ENCODE results near the gene KLHDC4. TPM values are rescaled to one million over a fixed set of nuclear protein-coding genes. Genes with fewer than 3 reads are reported as not detected.

KLHDC4 gene
- total and polyA plus RNA-seq, 10 of the 15 experiments (the other 5 are each of a cell fraction or from before 2014, with no cell fraction given), result 0.80 to 62.1 (median 32.8) TPM

DNA sequence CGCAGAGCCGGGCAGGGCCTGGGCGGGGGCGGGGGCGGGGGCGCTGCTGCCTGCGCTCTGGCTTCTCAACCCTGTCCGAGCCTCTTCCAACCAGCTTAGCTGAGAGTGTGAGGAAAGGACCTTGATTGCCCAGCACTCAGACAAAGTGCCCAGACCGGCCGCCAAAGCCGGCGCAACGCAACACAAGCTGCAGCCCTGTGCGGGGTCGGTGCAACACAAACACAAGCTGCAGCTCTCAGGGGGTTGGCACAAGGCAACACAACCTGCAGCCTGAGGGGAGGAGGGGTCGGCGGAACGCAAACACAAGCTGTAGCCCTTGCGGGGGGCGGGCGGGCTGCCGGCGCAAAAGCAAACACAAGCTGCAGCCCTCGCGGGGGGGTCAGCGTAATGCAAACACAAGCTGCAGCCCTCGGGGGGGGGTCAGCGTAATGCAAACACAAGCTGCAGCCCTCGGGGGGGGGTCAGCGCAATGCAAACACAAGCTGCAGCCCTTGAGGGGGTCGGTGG lies 60.0 kb downstream of the KLHDC4 start:
- Histone ChIP-seq H3K4me2 (ENCODE audit: control insufficient read depth, insufficient read depth) (no peak overlapping the region), H3K36me3 (ENCODE audit: control insufficient read depth in 2 of 2, insufficient read depth in 2 of 2, low read length in 1 of 2) (peaks cover 11 to 30% of the 10 kb centered on the region in 2 experiments; a peak in 3 of 4 replicates), H3K27me3 (replicated peaks in 1 of 2; ENCODE audit: control insufficient read depth in 2 of 2, insufficient read depth in 2 of 2, low read length in 1 of 2) (no peaks in the 10 kb centered on the region), H3K9me3 (replicated peaks; ENCODE audit: control insufficient read depth, insufficient read depth, low read length) (no peaks in the 10 kb centered on the region), H3K4me1 (ENCODE audit: control insufficient read depth, insufficient read depth, low read length) (peaks cover 26% of the 10 kb centered on the region), H3K27ac (ENCODE audit: control insufficient read depth, insufficient read depth) (no peak overlapping the region), H3K79me2 (ENCODE audit: control insufficient read depth, insufficient read depth, low read length) (no peaks in the 10 kb centered on the region), H2AFZ (ENCODE audit: control insufficient read depth, low read depth, low read length) (no peak overlapping the region), H3K4me3 (no peak overlapping the region), H3K9ac (ENCODE audit: control insufficient read depth, insufficient read depth, low read length) (no peak overlapping the region), H4K20me1 (ENCODE audit: control insufficient read depth, insufficient read depth) (no peaks in the 10 kb centered on the region)
- ChIA-PET CTCF (no interaction called here), RAD21 (ENCODE audit: unreplicated experiment) (interaction anchor here (0.6 kb wide), 1 partner anchor 170 kb away, joined by 4 read pairs; no protein-coding TSS in a partner anchor), SMC1A (ENCODE audit: uncharacterized antibody, unreplicated experiment) (no interaction called here), POLR2A (no interaction called here)
- in situ Hi-C loops (cut with MboI), result no loop called here
- DNase-seq (ENCODE audit: low read depth, low spot score) (no peak), FAIRE-seq (no peak), ATAC-seq (no peak)
- intact Hi-C loops (cut with micrococcal nuclease; ENCODE audit: unreplicated experiment), result no loop called here
- 95% methylated on average over 30 of the region's 31 CpGs for WGBS (ENCODE audit: insufficient coverage, insufficient replicate concordance, low lambda C conversion rate, missing lambda C conversion rate)
- BruUV-seq (replicated peaks), result no TSS peak
- no peak for TF ChIP-seq DPF2 (IDR thresholded peaks at IDR 0.05)
- TF ChIP-seq KLF5 (IDR thresholded peaks at IDR 0.05; ENCODE audit: partially characterized antibody), result no peak
- TF ChIP-seq SPI1 (IDR thresholded peaks at IDR 0.05; ENCODE audit: borderline replicate concordance, insufficient read depth, low read depth, low read length), result no peak
- TF ChIP-seq, protein P1, sequence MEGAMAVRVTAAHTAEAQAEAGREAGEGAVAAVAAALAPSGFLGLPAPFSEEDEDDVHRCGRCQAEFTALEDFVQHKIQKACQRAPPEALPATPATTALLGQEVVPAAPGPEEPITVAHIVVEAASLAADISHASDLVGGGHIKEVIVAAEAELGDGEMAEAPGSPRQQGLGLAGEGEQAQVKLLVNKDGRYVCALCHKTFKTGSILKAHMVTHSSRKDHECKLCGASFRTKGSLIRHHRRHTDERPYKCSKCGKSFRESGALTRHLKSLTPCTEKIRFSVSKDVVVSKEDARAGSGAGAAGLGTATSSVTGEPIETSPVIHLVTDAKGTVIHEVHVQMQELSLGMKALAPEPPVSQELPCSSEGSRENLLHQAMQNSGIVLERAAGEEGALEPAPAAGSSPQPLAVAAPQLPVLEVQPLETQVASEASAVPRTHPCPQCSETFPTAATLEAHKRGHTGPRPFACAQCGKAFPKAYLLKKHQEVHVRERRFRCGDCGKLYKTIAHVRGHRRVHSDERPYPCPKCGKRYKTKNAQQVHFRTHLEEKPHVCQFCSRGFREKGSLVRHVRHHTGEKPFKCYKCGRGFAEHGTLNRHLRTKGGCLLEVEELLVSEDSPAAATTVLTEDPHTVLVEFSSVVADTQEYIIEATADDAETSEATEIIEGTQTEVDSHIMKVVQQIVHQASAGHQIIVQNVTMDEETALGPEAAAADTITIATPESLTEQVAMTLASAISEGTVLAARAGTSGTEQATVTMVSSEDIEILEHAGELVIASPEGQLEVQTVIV (IDR thresholded peaks at IDR 0.05; ENCODE audit: borderline replicate concordance, partially characterized antibody), result no peak
- no peak for TF ChIP-seq BACH1 (IDR thresholded peaks at IDR 0.05; ENCODE audit: borderline replicate concordance)
- TF ChIP-seq, protein P2, sequence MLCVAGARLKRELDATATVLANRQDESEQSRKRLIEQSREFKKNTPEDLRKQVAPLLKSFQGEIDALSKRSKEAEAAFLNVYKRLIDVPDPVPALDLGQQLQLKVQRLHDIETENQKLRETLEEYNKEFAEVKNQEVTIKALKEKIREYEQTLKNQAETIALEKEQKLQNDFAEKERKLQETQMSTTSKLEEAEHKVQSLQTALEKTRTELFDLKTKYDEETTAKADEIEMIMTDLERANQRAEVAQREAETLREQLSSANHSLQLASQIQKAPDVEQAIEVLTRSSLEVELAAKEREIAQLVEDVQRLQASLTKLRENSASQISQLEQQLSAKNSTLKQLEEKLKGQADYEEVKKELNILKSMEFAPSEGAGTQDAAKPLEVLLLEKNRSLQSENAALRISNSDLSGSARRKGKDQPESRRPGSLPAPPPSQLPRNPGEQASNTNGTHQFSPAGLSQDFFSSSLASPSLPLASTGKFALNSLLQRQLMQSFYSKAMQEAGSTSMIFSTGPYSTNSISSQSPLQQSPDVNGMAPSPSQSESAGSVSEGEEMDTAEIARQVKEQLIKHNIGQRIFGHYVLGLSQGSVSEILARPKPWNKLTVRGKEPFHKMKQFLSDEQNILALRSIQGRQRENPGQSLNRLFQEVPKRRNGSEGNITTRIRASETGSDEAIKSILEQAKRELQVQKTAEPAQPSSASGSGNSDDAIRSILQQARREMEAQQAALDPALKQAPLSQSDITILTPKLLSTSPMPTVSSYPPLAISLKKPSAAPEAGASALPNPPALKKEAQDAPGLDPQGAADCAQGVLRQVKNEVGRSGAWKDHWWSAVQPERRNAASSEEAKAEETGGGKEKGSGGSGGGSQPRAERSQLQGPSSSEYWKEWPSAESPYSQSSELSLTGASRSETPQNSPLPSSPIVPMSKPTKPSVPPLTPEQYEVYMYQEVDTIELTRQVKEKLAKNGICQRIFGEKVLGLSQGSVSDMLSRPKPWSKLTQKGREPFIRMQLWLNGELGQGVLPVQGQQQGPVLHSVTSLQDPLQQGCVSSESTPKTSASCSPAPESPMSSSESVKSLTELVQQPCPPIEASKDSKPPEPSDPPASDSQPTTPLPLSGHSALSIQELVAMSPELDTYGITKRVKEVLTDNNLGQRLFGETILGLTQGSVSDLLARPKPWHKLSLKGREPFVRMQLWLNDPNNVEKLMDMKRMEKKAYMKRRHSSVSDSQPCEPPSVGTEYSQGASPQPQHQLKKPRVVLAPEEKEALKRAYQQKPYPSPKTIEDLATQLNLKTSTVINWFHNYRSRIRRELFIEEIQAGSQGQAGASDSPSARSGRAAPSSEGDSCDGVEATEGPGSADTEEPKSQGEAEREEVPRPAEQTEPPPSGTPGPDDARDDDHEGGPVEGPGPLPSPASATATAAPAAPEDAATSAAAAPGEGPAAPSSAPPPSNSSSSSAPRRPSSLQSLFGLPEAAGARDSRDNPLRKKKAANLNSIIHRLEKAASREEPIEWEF (IDR thresholded peaks at IDR 0.05; ENCODE audit: insufficient replicate concordance, low read depth, low read length), result no peak
- TF ChIP-seq ZNF207 (IDR thresholded peaks at IDR 0.05; ENCODE audit: borderline replicate concordance), result no peak
- TF ChIP-seq, protein P3, sequence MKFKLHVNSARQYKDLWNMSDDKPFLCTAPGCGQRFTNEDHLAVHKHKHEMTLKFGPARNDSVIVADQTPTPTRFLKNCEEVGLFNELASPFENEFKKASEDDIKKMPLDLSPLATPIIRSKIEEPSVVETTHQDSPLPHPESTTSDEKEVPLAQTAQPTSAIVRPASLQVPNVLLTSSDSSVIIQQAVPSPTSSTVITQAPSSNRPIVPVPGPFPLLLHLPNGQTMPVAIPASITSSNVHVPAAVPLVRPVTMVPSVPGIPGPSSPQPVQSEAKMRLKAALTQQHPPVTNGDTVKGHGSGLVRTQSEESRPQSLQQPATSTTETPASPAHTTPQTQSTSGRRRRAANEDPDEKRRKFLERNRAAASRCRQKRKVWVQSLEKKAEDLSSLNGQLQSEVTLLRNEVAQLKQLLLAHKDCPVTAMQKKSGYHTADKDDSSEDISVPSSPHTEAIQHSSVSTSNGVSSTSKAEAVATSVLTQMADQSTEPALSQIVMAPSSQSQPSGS (IDR thresholded peaks at IDR 0.05; ENCODE audit: low read length), result no peak
- TF ChIP-seq, protein P4, sequence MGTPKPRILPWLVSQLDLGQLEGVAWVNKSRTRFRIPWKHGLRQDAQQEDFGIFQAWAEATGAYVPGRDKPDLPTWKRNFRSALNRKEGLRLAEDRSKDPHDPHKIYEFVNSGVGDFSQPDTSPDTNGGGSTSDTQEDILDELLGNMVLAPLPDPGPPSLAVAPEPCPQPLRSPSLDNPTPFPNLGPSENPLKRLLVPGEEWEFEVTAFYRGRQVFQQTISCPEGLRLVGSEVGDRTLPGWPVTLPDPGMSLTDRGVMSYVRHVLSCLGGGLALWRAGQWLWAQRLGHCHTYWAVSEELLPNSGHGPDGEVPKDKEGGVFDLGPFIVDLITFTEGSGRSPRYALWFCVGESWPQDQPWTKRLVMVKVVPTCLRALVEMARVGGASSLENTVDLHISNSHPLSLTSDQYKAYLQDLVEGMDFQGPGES (IDR thresholded peaks at IDR 0.05), result no peak
- no peak for TF ChIP-seq IKZF2 (IDR thresholded peaks at IDR 0.05)
- TF ChIP-seq, protein P5, sequence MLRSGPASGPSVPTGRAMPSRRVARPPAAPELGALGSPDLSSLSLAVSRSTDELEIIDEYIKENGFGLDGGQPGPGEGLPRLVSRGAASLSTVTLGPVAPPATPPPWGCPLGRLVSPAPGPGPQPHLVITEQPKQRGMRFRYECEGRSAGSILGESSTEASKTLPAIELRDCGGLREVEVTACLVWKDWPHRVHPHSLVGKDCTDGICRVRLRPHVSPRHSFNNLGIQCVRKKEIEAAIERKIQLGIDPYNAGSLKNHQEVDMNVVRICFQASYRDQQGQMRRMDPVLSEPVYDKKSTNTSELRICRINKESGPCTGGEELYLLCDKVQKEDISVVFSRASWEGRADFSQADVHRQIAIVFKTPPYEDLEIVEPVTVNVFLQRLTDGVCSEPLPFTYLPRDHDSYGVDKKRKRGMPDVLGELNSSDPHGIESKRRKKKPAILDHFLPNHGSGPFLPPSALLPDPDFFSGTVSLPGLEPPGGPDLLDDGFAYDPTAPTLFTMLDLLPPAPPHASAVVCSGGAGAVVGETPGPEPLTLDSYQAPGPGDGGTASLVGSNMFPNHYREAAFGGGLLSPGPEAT (IDR thresholded peaks at IDR 0.05; ENCODE audit: low read depth), result no peak
- no peak for TF ChIP-seq POU2F2 (IDR thresholded peaks at IDR 0.05; ENCODE audit: borderline replicate concordance, low read depth, low read length)

Measured in GM12878 (cell line).